OCI-M2 (cell line): ENCODE data around the gene EXOSC3.
A peak's percentile ranks its signal among the peaks of the same experiment; 100 is the strongest.
"Not testable (repeated sequence)": the region's sequence is repeated elsewhere in the genome, so short reads cannot be mapped to it uniquely, and the experiment has no call there.

Experiments used
- DNase-seq: peaks from one replicate; lab custom pipeline; 2025; ENCODE audit not compliant: unreplicated experiment; lab: John Stamatoyannopoulos, UW

Gene EXOSC3

DNA sequence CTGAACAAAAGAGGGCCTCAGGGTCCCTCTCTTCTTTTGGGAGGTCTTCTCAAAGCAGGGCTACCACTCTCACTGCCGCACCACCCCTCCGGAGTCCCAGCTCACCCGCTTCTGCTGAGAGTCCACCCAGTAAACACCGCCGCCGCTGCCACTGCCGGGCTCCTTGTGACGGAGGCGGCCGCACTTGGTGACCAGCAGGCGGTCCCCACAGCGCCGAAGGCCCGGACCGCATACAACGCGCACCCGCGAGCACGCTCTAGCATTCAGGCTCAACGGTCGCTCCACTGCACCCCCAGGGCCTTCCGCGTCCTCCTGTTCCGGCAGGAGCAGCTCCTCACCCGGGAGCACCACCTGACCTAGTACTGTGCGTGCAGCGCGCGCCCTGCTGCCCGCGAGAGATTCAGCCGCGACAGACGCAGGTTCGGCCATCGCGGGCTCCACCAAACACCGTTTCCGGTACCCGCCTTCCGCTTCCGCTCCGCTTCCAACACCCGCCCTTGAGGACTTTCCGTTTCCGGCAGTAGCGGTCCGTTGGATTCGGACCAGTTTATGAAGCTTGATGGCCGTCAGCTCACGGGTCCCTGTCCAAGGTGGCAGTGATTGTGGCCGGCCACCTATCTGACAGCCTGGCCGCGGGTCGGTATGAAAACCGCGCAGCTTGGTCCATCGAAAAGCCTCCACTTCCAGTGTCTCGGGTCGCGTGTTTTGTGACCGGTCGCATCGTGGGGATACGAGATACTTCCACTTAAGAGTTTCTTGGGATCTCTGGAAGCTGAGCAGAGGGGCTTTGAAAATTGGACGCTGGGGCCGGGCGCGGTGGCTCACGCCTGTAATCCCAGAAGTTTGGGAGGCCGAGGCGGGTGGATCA lies at the start of gene EXOSC3:
Gene EXOSC3 (minus strand): TSS at position 449 of the 868 bp plus-strand sequence. CDS start 20 bp downstream, at position 429.
- DNase-seq: peak; percentile 43

DNA sequence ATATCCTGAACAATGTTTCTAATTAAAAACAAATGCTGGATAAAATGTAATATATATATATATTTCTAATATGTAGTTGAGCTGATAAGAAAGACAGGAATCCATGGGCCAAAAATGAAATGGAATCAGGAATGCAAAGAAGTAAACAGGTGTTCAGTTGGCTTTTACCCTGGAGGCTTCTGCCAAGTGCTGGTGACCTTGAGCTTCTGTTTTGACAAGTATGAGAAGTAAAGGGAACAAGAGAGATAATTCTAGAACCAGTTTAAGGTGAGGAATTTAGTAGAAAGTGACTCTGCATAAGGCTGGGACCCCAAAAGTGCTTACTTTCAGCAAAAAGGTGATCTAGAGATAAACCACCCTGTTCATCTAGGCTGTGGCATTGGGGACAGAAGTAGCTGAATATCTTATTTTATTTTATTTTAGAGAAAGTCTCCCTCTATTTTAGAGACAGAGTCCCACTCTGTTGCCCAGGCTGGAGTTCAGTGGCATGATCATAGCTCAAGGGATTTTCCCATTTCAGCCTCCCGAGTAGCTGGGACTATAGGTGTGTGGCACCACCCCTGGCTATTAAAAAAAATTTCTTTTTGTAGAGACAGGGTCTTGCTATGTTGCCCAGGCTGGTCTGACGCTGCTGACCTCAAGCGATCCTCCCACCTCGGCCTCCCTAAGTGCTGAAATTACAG lies 42.8 kb upstream of the EXOSC3 start:
- no peak for DNase-seq

DNA sequence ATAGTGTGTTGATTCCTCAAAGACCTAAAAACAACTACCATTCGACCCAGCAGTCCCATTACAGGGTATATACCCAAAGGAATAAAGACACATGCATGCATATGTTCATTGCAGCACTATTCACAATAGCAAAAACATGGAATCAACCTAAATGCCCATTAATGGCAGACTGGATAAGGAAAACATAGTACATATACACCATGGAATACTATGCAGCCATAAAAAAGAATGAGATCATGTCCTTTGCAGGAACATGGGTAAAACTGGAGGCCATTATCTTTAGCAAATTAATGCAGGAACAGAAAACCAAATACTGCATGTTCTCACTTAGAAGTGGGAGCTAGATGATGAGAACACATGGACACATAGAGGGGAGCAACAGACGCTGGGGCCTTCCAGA lies 40.3 kb upstream of the EXOSC3 start:
- not testable (repeated sequence) for DNase-seq

DNA sequence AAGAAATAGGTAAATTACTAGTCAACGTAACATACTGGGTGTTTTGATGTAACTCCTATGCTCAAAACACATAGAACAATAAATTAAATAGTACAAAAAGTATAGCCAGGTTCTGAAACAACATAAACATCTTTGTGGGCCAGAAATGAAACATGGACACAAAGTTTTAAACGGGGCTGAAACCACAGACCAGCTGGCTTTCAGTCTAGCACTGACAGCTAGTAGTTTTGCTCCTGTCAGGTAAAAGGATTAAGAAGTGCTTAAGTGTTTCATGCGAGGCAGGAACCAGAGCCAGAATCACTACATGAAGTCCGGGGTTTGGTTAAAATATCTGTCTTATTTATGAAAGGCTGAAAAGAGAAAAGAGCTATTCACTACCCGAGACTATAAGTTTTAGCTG lies 35.3 kb upstream of the EXOSC3 start:
- no peak for DNase-seq

DNA sequence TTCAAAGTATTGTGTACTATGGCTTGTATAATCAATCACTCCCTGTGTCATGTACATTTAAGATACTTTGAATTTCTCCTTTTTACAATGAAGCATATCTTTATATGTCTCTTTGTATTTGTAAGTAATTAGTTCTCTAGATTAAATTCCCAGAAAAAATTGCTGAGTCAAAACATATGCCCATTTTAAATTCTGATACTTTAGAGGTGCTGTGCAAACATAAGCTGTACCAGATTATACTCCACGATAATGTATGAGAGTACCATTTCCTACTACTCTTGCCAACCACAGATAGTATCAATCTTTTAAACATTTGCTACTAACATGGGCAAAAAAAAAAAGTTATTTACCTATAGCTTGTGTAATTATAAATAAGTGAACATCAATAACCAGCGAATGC lies 34.0 kb upstream of the EXOSC3 start:
- no peak for DNase-seq

DNA sequence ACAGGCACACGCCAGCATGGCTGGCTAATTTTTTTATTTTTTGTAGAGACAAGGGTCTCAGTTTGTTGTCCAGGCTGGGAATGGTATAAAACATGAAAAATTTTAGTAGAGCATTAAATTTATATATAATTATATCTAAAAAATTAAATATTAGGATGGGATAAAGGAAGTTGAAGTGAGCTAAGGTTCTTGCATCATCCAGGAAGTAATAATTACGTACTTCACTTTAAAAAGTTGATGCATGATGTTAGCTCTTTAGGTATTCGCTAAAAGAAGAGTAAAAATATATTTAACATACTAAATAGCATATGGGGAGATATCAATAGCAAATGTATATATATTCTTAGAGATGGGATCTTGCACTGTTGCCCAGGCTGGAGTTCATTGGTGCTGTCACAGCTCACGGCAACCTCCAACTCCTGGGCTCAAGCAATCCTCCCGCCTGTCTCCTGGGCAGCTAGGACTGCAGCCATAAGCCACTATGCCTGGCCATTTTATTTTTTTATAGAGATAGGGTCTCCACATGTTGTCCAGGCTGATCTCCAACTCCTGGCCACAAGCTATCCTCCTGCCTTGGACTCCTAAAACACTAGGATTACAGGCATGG lies 28.0 kb upstream of the EXOSC3 start:
- no peak for DNase-seq

DNA sequence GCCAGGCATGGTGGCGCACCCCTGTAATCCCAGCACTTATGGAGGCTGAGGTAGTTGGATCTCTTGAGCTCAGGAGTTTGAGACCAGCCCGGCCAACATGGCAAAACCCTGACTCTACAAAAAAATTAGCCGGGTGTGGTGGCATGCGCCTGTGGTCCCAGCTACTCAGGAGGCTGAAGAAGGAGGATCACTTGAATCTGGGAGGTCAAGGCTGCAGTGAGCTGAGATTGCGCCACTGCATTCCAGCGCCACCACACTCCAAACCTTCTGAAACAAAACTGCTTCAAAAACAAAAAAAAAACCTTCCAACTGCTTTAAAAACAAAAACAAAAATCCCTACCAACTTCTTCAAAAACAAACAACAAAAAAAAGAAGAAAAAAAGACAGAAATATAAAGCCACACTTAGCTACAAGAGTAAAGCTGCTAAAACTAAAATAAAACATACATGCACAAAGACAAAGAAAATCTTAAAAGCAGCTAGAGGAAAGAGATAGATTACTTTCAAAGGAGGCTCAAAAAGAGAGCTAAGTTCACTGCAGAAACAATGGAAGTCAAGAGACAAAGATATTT lies 27.1 kb upstream of the EXOSC3 start:
- DNase-seq: no peak

DNA sequence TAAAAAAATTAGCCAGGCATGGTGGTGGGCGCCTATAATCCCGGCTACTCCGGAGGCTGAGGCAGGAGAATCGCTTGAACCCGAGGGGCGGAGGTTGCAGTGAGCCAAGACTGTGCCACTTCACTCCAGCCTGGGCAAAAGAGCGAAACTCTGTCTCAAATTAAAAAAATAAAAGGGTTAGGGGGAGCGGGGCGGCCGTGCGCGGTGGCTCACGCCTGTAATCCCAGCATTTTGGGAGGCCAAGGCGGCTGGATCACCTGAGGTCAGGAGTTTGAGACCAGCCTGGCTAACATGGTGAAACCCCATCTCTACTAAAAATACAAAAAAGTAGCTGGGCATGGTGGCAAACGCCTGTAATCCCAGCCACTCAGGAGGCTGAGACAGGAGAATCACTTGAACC lies 24.8 kb upstream of the EXOSC3 start:
- not testable (repeated sequence) for DNase-seq

DNA sequence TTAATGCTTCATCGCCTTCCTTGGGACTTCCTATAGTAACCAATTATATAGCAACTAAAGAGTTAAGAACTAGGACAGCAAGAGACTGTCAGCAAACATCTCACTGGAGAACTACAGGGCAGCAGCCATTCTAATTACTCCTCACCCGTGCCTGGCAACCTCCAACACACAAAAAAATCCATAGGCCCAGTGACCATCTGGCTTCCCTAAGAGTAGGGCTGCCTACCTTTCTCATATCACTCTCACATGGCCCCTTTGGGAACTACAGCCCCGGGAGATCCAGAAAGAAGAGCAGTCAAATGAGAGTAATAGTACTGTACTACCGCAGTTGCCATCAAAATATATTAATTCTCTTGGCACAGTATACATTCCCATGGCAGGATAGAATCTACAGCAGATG lies 21.4 kb upstream of the EXOSC3 start:
- no peak for DNase-seq

DNA sequence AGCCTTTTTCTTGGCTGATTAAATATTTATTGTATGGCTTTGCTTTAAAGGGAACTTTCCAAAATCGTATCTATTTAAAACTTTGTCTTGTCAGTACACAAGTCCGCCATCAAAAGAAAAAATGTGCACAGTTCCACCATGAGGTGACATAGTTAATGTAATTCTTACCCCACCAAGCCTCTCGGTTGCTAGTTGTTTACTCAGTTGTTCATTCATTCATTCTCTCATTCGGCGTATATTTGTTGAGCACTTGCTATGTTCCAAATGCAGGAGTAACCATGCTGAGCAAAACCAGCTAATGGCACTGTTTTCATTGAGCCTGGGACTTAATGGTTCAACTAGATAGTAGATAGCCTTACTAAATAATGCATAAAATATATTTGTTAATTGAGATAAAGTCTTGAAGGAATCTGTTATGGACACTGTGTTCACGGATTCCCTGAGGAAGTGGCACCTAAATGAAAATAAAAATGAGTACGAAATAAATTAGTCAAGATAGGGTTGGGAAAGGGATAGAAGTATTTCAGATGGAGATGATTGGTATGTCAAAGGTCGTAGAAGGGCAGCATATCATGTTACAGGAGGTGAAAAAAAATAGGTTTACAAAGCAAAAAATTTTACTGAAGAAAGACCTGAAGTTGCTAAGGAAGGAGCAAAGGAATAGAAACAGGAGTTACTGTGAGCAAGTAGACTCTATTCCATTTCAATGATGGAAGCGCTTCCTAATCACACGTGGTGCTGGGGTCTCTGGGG lies 17.3 kb upstream of the EXOSC3 start:
- DNase-seq: no peak

DNA sequence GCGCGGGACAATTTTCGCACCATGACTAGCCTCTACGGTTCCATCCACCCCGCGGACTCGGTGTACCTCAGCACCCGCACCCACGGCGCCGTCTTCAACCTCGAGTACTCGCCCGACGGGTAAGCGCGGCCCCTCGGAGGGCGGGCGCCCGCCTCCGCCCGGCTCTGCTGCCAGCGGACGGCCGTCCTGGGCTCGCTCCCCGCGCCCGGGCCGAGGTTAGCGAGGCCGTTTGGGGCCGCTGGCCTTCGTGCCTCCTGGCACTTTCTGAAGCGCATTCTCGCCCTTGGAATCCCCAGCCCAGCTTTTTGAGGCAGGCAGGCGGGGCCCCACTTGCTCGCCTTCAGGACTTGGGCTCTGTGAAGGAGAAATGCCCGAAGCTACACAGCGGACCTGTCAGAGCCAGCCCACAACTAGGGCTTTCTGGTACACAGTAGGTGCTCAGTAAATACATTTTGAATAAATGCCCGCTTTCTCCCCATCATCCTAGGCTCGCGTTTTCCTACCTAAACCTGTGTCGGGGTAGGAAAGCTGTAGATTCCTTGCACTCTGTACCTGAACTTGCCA lies 16.5 kb upstream of the EXOSC3 start:
- no peak for DNase-seq

DNA sequence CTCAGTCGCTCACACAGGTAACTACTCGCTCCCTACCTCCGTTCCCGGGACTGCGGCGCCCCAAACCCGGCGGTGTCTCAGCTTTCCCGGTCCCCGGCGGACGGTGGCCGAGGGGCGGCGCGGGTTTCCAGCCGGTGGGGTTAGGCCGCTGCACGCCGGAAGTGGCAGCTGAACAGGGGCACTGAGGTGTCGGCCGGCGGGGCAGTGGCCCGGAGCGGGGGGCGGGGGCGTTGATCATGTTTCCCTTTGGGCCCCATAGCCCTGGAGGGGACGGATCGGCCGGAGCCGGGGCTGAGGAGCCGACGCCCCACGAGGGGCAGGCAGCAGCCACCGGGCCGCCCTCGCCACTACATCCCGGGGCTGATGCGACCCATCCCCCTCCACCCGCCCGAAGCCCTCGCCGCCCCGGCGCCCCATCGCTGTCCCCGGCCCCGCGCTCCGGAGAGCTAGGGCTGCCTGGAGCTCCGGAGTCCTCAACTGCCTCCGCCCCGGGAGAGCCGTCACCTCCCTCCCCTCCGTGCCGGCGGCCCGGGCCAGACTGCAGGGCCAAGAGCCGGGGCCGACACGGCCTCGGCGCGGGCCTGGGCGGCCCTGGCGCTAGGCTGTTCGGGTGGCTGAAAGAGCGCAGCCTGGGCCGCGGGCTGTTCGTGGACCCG lies 15.9 kb upstream of the EXOSC3 start, which contains the start of gene DCAF10:
Gene DCAF10 (plus strand): TSS at position 167 of the 656 bp plus-strand sequence. CDS start 70 bp downstream, at position 237.
- DNase-seq: peak; percentile 19

DNA sequence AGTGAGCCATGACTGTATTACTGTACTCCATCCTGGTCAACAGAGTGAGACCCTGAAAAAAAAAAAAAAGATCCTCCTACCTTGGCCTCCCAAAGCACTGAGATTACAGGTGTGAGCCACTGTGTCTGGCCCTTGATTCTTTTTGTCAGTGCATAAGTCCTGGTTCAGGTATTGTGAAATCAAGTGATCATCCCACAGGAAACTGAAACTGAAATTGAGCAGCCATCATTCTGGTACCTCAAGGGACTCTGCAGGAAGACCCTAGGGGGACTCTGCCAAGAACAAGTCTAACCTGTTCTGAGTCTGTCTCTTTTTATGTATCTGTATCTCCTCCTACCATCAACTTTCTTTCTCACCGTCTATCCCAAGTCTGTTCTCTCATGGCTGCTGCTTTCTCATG lies 13.8 kb upstream of the EXOSC3 start:
- DNase-seq: no peak

DNA sequence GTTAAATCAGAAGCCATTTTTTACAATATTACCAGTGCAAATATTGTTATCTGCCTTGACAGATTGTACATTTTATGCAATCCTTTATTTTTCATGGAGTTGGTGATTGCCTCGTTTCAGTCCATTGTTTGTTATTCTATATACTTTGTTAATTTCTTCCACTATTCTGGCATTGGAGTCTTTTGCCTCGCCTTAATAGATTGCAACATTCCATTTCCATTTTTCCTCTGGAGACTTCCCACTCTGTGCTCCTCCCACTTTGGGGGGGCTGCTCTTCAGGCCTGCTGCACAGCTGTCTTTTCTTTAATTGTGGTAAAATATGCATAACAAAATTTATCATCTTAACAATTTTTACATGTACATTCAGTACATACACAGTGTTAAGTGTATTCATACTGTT lies 11.4 kb upstream of the EXOSC3 start:
- no peak for DNase-seq

DNA sequence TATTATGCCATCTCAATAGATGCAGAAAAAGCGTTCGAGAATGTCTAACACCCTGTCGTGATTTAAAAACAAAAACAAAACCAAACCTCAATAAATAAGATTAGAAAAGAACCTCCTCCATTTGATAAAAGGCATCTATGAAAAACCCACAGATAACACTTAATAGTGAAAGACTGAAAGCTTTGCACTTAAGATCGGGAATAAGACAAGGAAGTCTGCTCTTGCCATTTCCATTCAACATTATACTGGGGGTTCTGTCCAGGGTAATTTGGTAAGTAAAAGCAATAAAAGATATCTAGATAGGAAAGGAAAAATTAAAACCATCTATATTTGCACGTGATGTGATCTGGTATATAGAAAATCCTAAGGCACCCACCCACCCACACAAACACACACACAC lies 7.3 kb upstream of the EXOSC3 start:
- DNase-seq: no peak

DNA sequence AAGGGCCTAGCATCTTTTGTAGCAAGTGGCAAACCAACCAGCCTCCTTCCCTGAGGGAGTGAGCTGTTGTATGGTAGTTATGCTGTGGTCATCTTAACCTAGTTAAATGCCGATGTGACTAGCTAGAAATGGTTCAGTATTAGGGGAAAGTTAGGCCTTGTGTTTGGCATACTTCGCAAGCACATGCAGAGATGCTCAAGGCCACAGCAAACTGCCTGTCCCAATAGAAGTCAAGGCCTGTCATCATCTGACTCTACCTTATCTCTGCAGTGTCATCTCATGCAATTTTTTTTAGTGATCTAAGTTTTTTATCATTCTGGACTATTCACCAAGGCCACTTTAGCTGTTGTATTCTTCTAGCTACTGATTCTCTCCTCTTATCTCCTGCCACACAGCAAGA lies 5.2 kb upstream of the EXOSC3 start:
- no peak for DNase-seq

DNA sequence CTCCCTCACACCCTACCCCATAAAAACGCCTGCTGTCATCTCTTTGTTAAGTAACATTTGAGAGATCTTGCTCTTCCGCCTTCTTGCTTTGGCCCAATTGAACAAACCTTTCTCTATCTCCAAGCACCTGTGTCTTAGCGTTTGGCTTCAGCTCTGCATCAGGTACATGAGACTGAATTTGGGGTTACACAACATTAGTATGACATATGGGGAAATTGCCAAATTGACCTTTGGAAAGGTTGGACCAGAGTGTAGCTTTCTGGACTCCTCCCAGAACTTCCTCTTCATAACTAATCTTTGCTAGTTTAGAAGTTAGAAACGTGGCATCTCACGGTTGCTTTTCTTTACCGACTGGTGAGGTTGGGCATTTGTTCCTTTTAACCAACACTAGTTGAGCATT lies 3.5 kb upstream of the EXOSC3 start:
- DNase-seq: no peak

DNA sequence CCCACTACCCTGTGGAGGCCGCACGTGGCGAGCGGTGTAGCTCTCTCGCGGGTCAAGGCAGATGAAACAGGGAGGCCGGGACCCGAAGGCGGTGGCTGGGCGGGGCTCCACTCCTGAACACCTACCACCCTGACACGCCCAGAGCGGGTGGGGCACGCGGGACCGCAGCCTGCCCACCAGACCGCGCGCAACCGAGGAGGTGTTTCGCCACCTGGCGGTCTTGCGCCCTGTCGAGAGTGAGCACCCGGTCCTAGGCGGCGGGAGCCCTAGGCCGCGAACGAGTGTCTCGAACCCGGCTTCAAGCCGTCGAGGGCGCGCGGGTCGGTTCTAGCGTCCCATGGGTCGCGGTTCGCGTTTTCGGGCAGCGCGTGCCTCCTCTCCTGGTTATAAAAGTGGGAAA lies 2.2 kb upstream of the EXOSC3 start:
- no peak for DNase-seq

DNA sequence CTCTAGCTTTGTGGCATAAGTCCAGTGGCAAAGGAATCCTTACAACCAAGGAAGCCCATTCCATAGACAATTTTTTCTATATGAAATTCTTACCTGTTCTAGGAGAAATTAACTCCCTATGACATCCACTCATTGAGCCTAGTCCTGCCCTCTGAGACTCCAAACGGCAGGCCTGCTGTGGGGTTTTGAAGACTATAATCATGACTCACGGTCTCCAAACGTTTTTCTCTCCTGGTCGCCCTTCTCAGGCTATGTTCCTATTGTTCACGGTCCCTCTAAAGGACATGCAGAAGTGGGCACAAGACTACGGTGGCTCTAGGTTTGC lies 611 bp downstream of the EXOSC3 start:
- no peak for DNase-seq

DNA sequence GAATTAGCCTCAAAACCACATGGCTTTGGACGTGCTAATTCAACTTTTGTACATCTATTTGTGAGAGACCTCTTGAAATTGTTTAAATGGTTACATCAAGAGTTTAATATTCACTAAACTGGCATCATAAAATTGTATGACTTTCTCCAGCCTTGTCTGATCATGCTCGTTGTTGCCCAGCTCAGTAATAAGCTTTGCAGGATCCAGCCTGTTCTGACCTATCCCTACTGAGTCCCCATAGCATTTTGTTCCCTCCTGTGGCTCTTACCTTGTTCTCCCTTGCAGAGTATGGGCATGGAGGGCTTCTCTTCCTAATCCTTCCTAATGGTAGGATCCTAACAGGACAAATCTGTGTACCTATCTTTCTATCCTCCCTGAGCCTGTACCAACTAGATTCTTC lies 6.3 kb downstream of the EXOSC3 start:
- DNase-seq: no peak
